Tibial nerve (tissue), 4 donors: ENCODE measurements around the gene KCNQ4.

ENCODE experiments used
- CTCF ChIP-seq, 5 experiments: fragments of 200-600 bp in 3 of 5; fragments of 450-650 bp in 2 of 5; sonication (generic) in 3 of 5; IDR thresholded peaks; one replicate each; pipeline ENCODE4 v1.5.1; 2016 to 2019; ENCODE audit warnings: antibody characterized with exemption in 5 of 5, mild to moderate bottlenecking in 3 of 5, moderate library complexity in 2 of 5
- EP300 ChIP-seq, 2 donors: sonication (generic); formaldehyde crosslinking; IDR thresholded peaks; one replicate each; pipeline ENCODE4 v1.6.1; 2017; ENCODE audit warnings: antibody characterized with exemption in 2 of 2, mild to moderate bottlenecking in 1 of 2
- POLR2A ChIP-seq, 2 donors: fragments of 450-650 bp; IDR thresholded peaks; one replicate each; pipeline ENCODE4 v1.6.1; 2017; ENCODE audit warnings: antibody characterized with exemption in 2 of 2, mild to moderate bottlenecking in 2 of 2, moderate library complexity in 2 of 2

DNA sequence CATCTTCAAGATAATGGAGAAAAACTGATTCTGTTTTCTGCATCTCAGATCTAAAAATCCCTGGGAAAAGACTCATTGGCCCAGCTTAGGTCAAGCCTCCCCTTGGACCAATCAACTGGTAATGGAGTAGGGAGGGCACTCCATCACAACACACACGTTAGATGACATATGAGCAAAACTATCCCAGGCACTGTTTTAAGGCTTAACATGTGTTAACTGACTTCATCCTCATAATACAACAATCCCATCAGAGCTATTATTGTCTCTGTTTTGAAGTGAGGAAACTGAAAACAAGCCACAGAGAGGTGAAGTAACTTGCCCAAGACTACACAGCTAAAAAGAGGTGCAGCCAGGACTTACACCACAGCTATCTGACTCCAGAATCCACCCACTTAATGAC, 93.3 kb downstream of the KCNQ4 start:
- TF ChIP-seq CTCF (IDR thresholded peaks at IDR 0.05): no peak
- no peak for TF ChIP-seq POLR2A (IDR thresholded peaks at IDR 0.05)
- no peak for TF ChIP-seq EP300 (IDR thresholded peaks at IDR 0.05)
